ENCODE measurements around the gene LEAP2.

The LEAP2 gene

DNA sequence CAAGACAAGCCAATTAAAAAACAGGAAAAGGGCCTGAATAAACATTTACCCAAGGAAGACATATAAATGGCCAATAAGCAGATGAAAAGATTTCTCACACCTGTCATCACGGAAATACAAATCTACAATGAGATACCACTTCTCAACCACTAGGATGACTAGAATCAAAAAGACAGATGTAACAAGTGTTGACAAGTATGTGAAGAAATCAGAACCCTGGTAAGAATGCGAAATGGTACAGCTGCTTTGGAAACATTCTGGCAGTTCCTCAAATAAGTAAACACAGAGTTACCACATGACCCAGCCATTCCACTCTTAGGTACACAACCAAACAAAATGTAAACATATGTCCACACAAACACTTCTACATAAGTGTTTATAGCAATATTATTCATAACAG lies 32.5 kb downstream of the LEAP2 start:
- TF ChIP-seq CTCF (IDR thresholded peaks at IDR 0.05; ENCODE audit: low read depth, low read length) = peak; percentile 10

GRCh38 chr5:132907161-132907560 lies 33.7 kb downstream of the LEAP2 start:
- no peak for DNase-seq (ENCODE audit: low read depth in 2 of 2)
- TF ChIP-seq CTCF (IDR thresholded peaks at IDR 0.05; ENCODE audit: low read depth, low read length) = no peak
- H3K4me3 ChIP-seq (replicated peaks in 1 of 2; ENCODE audit: low read depth in 2 of 2, low read length in 2 of 2) = no peak overlapping the region

More for the DNA sequence above, 32.5 kb downstream of the LEAP2 start:
- peak; percentile 52 to 54 for DNase-seq (ENCODE audit: low read depth in 2 of 2)
- H3K4me3 ChIP-seq (replicated peaks in 1 of 2; ENCODE audit: low read depth in 2 of 2, low read length in 2 of 2) = no peak overlapping the region

GRCh38 chr5:132909702-132910101 lies 36.2 kb downstream of the LEAP2 start:
- no peak for TF ChIP-seq CTCF (IDR thresholded peaks at IDR 0.05; ENCODE audit: low read depth, low read length)
- no peak overlapping the region for H3K4me3 ChIP-seq (replicated peaks in 1 of 2; ENCODE audit: low read depth in 2 of 2, low read length in 2 of 2)
- DNase-seq (ENCODE audit: low read depth in 2 of 2) = no peak

GRCh38 chr5:132915681-132916080 lies 42.2 kb downstream of the LEAP2 start:
- TF ChIP-seq CTCF (IDR thresholded peaks at IDR 0.05; ENCODE audit: low read depth, low read length) = no peak
- peak in 1 of 2 donors; percentile 61 for DNase-seq (ENCODE audit: low read depth in 2 of 2)
- no peak overlapping the region for H3K4me3 ChIP-seq (replicated peaks in 1 of 2; ENCODE audit: low read depth in 2 of 2, low read length in 2 of 2)

GRCh38 chr5:132916086-132916485 lies 42.6 kb downstream of the LEAP2 start:
- H3K4me3 ChIP-seq (replicated peaks in 1 of 2; ENCODE audit: low read depth in 2 of 2, low read length in 2 of 2) = no peak overlapping the region
- DNase-seq (ENCODE audit: low read depth in 2 of 2) = no peak
- TF ChIP-seq CTCF (IDR thresholded peaks at IDR 0.05; ENCODE audit: low read depth, low read length) = no peak
